ENCODE data around the gene PPP1CA.

PPP1CA gene

DNA sequence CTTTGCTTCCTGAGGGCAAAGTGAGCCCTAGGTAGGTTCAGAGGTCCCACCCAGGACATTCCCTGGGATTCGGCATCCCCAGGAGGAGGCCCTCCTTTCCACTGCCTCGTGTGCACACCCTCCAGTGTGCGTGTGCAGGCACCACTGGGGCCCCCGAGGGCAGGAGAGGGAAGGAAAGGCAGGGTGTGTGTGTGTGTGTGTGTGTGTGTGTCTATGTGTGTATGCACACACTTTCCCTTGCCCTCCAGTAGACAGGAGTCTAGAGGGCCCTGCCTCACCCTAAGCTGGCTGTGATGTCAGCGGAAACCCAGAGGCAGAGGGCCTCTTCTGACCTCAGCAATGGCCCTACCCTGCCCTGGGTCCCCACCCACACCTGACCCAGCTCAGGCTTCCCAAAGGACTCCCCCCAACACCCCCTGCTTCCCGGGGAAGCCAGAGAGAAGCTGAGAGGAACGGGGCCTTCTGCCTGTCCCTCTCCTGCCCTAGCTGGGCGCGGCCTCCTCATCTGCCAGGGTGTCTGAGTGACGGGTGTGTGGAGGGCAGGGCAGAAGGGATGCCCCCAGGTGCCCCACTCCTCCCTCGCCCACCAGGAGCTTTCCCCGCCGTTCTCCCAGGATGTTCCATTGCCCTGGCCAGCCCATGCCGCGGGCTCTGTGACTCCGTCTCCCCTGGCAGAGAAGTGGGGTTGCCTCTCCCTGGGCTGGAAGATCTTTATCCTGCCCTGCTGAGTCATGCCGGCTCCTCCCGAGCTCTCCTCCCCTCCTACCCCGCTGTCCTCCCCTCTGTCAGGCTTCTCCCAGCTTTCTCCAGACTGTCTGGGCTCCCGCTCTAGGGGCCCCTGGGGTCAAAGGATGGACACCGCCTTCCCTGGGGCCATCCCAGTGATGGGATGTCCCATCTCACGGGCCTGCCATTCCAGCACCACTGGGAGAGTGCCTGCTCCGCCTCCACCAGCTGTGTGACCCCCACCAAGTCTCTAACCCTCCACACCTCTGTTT lies 22.3 kb downstream of the PPP1CA start:
- DNase-seq = no peak

DNA sequence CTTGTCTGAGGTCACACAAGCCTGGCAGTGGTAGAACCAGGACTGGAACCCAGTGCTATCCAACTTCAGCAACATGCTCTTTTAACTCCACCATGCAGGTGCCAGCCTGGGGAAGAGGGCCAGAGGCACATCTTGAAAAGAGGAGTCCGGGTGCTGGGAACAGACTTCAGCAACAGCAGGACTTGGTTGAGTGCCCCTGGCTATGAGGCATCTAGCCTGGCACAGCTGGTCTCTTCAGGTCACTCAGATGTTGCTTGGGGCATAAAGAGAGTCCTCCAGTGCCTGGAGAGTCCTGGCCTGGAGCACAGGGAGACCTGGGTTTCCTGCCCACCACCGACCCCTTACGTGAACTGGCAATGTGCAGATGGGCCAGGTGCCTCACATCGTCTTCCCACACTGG lies 23.1 kb downstream of the PPP1CA start:
- DNase-seq = no peak

DNA sequence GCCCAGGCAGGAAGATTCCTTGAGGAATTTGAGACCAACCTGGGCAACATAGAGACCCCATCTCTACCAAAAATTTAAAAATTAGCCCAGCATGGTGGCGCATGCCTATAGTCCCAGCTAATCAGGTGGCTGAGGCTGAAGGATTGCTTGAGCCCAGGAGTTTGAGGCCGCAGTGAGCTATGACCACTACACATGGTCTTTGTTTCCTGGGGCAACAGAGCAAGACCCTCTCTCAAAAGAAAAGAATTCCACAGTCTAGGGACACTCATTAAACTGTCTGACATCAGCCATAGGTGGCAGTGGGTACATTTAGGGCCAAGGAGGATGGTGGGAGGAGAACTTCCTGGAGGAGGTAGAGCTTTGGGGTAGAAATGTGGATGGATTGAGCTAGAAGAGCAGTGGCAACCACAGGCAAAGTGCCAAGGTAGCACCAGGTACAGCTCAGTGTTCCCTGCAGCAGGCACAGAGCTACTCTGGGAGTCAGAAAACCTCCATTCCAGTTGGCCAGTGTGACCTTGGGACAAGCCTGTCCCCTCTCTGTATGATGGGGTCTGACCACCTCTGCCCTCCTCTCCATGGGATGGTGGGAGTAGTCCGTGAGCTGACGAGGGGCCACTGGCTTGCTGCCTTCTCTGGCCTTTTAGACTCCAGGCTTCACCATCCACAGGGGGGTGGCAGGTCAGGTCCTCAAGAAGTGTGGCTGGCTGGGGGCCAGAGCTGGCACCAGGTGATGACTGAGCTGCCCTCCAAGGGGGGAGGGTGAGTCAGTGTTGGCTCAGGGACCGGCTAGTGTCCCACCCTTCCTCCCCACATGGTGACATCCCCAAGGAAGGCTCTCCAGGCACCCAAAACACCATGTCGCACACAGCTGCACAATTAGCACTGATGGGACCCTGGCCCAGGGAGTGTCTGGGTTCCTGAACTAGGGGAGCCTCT lies 24.5 kb downstream of the PPP1CA start:
- DNase-seq = no peak

- no peak for DNase-seq
Observed at GRCh38 chr11:67376063-67376820, 25.4 kb downstream of the PPP1CA start.

DNA sequence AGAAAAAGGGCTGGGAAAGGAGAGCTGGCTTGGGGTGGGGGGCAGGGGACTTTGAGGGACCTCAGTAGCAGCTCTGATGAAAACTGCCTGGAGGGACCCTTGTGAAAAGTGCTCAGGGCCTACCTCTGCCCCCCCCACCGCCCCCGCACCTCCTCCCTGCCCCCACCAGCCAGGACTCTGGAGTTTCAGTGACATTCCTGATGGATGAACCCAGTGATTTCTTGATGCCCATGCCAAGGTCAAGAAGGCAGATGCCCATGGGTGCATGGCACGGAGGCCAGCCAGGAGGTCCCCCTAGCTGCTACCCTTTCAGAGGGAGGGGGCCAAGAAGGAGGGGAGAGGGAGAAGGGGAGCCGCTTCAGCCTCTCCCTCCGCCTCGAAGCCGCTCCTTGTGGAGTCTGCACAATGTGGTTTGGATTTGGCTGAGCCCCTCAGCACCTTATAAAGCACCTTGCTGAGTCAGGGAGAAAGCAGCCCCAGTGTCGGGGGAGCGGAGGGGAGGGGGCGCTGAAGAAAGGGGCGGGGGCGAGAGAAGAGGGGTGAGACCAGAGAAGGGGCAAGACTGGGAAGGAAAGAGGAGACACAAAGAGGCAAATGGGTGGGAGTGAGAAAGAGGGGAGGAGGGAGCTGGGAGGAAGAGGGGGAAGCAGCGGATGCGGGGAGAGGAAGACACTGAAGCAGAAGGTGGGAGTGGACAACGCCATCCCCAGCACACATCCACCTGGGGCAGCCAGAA lies 26.2 kb downstream of the PPP1CA start:
- DNase-seq = no peak

- no peak for DNase-seq
Observed at GRCh38 chr11:67374571-67375281, 26.9 kb downstream of the PPP1CA start.

DNA sequence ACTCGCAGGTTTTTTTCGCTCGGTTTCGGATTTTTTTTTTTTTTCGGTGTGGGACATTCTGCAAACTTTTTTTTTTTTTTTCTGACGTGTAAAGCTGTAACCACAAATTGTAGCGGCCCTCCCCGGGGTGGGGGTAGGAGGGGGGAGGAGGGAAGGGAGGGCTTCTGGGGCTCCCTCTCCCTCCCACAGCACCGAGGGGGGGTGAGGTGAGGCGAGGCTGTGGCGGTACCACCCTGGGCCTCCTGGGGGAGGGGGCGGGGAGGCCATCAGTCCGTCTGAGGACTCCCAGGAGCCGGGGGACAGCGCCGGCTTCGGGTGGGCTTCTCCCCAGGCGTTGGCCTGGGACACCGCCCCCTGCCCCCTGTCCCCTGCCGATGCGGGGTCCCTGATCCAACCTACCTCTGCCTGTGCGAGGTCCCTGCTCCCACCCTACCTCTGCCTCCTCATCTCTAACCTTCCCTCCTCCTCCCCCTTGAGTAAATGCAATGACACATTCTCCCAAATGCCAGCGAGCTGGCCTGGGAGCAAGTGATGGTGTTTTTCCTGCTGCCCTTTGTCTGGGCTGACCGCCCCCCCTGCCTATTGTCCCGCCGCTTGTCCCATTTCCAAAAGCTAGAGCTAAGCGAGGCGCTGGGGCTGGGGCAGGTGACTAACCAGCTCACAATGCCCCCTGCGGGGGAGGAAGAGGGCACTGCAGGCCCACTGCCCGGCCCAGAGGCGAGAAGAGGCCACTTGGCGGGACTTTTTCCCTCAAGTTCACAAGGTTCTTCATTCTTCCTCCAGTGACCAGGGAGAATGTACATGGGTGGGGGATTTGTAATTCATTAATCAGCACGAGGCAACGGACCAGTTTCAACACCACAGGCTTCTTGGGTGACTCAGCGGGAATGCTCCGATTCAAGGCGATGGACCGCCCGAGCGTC lies 27.7 kb downstream of the PPP1CA start:
- DNase-seq = no peak

DNA sequence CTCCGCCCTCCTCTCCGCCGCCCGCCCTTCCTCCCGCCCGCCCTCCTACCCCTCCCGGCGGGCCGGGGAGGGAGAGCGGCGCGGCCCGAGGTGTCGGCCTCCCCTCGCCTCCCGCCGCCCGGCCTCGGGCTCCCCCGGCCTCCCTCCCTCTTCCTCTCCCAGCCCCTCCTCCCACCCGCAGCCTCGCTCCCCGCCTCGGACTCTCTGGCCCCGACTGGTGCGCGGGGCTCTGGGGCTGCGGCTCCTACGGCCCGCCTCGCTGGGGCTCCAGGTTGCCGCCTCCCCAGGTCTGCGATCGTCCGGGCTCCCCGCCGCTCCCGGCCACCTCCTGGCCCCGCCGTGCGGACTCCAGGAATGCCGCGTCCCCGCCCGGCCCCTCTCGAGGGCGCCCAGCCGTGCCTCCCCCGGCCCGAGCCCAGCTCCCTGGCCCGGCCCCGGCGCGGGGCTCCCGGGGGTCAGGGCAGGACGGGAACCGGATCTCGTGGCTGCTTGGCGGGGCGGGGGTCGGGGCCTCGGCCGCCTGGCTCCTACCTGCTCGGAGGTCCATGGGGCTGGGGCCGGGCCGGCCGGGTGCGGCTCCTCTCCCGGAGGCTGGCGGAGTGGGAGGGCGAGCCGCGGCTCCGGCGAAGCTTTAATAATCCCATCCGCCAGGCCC lies 28.5 kb downstream of the PPP1CA start, which contains the start of gene CLCF1:
CLCF1 (minus strand) TSS at position 606 of the 655 bp plus-strand sequence; CDS start at position 547, 59 bp downstream.
- DNase-seq = no peak

- DNase-seq = no peak
Observed at GRCh38 chr11:67372321-67372992, 29.2 kb downstream of the PPP1CA start.

- no peak for DNase-seq
Observed at GRCh38 chr11:67371911-67372320, 29.7 kb downstream of the PPP1CA start.

- no peak for DNase-seq
Observed at GRCh38 chr11:67371189-67371910, 30.3 kb downstream of the PPP1CA start.

GRCh38 chr11:67370351-67371076 lies 31.1 kb downstream of the PPP1CA start:
- DNase-seq = no peak

- DNase-seq = no peak
Observed at GRCh38 chr11:67369801-67370284, 31.8 kb downstream of the PPP1CA start.

- DNase-seq = no peak
Observed at GRCh38 chr11:67369275-67369674, 32.4 kb downstream of the PPP1CA start.

DNA sequence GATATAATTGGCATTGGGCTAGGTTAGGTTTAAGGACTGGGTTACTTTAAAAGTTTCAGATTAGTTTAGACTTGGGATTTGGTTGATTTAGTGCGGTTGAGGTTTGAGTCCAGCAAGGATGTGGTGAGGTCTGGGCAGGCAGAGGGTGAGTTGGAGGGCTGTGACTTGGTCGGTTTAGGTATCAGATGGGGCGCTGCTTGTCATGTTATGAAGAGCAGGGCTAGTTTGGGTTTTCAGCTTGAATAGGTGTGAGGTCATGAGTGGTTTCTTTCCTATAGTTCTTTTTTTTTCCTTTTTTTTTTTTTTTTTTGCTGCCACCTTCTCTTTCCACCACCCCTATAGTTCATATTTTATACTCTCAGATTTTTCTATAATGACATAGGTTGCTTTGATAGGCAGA lies 33.0 kb downstream of the PPP1CA start:
- no peak for DNase-seq

GRCh38 chr11:67367761-67368227 lies 33.9 kb downstream of the PPP1CA start:
- no peak for DNase-seq
